T follicular helper cell (primary cell): ENCODE data around the gene KLK12.

Experiments
- DNase-seq: peaks from one replicate; pipeline ENCODE4 v3.0.0-alpha.2; 2020; ENCODE audit warnings: low read depth

The KLK12 gene

DNA sequence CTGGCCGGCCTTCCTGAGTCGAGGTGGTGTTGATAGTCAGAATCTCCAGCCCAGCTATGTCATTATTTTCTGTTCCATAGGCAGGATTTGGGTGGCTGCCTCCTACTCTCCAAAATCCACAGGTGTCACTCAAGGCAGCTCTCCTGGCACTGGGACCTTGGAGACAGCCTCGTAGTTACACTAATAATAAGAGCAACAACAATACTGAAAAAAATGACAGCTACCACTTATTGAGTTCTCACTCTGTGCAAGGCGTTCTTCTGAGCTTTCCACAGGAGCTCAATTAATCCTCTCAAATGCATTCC is 12.2 kb upstream of the KLK12 start:
- DNase-seq, result no peak

DNA sequence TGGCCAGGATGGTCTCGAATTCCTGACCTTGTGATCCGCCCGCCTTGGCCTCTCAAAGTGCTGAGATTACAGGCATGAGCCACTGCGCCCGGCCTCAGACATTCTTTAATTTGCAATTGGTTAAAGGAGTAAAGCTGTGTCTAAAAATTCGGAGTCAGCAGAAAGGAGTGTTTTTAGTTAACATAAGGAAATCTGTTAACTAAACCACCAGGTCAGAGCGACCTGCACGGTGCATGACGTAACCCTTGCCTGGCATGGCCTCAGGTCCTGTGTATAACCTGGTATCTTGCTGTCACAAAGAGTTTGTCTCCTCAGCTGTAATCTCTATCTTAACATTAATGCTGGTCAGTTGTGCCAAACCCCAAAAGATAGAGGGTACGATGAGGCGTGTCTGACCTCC is 9.5 kb upstream of the KLK12 start:
- no peak for DNase-seq

DNA sequence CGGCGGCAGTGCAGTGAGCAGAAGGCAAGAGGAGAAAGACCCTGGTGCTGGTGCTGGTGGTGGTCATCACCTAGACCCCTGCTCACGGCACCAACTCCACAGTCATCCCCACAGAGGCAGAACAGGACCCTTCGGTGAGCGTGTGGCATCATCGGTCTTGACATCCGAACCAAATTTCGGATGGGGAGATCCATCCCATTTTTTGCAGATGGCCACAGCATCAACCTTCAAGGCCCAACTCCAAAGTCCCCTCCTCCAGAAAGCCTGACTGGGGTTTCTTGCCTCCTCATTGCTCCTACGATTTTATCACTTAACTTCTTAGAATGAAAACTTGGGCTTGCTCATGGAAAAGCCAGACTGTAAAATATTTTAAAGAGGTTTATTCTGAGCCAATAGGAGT is 8.7 kb upstream of the KLK12 start:
- no peak for DNase-seq

DNA sequence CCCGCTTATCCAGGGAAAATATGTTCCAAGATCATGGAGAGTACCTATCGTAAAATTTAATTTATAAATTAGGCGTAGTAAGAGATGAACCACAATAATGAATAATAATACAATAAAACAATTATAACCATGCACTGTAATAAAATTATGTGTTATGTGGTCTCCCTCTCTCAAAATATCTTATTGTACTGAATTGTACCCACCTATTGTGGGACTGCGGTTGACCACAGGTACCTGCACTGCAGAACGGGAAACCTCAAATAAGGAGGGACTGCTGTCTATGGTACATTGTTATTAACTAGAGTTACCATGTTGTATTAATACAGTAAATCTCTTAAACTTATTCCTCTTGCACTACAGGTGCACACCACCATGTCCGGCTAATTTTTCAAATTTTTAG is 5.3 kb upstream of the KLK12 start:
- DNase-seq, result no peak

DNA sequence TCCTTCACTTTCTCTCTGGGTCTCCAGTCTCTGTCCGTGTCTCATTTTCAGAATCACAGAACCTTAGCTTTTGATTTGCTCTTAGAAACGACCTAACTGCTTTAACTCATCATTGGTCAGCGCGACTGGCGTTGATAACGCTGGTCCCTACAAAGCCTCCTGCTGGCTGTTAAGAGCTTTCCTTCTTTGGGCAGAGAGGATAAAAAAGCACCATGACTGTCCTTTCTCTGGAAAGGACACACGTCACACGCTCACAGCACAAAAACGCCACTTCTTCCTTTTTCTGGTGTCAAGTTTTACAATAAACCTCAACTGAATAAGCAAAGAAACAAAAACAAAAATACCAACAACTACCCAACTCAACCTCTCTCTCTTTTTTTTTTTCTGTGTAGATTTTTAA is 1.7 kb upstream of the KLK12 start:
- no peak for DNase-seq

DNA sequence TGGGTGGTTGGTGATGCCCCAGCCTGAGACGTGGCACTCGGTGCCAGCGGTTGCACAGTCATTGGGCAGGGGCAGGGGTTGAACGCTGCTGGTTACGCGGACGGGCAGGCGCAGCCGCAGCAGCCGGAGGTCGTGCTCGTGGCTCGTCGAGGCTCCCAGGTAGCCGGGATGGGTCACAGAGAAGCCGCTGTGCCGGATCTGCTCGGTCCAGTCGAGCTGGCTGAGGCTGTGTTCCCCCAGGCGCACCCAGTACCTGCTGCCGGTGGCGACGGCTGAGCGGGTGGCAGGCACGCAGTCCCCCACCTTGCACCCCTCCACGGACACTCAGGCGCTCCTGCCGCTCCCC is 2.9 kb downstream of the KLK12 start:
- no peak for DNase-seq

DNA sequence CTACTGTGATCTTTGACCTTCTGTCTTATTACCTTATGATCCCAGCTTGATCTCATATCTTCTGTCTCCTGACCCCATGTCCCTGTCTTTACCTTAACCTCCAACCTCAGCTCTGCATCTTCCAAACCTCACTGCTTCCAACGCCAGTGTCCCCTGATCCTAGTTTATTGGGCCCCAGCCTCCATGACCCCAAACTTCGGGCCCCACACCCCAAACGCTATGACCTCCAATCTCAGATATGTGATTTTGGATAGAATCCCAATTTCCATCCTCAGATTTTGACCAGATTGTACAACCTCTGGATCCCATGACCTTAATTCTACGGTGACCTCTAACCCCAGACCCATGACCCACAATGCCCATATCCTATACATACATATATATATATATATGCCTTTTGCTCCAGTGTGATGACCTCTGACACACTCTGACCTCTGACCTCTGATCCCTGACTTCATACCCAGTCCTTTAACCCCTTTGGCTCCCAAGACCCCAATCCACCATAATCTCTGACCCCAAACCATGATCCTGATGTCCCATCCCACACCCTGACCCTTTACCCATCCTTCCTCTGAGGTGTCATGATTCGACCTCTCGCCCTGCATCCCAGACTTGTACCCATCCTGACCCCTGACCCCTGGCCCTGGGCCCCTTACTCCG is 3.5 kb downstream of the KLK12 start:
- DNase-seq, result no peak

DNA sequence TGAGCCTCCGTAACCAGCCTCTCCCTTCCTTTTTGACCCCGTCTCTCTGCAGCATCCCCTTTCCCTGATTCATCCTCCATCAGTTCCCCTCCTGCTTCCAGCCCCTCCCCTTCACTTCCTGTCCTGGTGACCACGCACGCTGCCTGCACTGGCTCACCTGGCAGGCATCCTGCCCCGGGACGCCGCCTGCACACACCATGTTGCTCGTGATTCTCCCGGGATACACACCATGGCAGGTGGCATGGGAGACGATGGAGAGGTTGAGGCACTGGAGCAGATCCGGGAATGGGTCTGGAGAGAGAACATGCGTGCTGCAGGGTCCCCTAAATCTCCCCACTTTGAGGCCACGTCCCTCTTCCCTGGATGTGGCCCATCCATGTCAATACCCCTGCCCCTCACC is 4.2 kb downstream of the KLK12 start:
- no peak for DNase-seq

DNA sequence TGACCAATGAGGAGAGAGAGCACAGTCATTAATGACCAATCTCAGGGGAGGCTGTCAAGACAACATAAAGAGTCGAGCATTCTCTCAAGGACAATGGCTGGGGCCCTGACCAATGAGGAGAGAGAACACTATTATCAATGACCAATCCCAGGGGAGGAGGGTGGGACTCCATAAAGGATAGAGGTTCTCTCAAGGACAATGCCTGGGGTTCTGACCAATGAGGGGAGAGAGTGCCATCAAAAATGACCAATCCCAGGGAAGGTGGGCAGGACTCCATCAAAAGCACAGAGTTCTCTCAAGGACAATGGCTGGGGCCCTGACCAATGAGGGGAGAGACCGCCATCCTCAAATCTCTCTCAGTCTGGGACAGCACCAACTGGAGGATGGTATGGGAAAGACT is 5.1 kb downstream of the KLK12 start:
- DNase-seq, result no peak

DNA sequence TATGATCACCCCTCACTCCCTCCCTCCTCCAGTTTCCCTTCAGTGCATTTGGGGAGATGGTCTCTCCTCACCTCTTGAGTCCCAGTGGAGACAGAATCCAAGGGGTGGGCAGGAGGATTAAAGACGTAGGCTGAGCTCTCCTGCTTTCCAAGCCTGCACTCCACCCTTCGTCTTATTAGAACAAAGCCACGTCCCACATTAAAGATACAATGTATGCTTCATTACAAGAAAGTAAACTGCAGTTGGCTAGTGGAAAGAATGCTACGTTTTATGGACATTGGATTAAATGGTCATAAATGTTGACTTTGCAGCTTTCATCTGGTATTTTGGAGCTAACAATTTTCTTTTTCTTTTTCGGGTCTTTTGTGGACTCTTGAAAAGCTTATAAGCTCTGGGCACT is 6.9 kb downstream of the KLK12 start:
- no peak for DNase-seq

DNA sequence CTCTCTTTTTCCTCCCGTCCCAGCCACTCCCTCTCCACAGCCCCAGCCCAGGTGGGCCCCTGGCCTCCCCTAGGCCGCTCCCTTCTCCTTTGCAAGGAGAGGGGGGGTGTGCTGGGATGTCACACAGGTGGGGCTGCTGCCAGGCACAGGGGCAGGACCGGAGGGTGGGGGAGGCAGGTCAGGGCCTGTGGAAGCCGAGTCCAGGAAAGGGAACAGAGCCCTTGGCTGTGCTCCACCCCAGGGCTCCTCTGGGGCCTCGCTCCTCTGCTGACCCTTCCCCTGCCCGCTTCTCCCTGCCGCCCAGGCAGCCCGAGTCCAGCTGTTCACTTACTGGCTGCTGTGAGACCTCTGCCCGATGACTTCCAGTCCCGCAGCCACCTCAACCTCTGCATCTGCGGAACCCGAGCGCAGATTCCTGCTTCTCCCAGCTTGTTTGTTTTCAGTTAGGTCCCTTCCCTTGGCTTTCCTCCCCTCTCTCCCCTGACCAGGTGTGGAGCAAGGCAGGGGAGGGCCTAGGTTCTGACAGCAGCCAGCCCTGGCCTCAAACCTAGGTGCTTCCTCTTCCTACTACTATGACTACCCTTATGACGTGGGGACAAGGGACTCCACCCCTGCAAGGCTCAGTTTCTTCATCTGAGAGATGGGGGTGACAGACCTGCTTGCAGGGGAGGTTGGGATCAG is 7.5 kb downstream of the KLK12 start:
- no peak for DNase-seq

DNA sequence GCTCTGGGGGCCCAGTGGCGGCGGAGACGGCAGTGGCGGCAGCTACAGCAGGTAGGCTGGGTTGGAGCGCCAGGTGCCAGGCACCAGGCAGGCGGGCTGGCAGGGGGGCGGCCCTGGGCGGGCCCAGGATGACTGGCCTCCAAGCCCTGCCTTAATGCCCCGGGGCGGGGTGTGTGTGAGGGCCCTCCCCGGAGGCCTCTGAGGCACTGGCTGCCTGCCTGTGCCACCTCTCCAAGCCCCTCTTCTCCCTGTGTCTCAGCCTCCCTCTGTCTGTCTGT is 8.3 kb downstream of the KLK12 start, which contains the start of gene KLK11:
Gene KLK11, minus strand, starts transcription at position 63 of the 278 bp plus-strand sequence. CDS start 985 bp downstream, outside the sequence.
- no peak for DNase-seq

DNA sequence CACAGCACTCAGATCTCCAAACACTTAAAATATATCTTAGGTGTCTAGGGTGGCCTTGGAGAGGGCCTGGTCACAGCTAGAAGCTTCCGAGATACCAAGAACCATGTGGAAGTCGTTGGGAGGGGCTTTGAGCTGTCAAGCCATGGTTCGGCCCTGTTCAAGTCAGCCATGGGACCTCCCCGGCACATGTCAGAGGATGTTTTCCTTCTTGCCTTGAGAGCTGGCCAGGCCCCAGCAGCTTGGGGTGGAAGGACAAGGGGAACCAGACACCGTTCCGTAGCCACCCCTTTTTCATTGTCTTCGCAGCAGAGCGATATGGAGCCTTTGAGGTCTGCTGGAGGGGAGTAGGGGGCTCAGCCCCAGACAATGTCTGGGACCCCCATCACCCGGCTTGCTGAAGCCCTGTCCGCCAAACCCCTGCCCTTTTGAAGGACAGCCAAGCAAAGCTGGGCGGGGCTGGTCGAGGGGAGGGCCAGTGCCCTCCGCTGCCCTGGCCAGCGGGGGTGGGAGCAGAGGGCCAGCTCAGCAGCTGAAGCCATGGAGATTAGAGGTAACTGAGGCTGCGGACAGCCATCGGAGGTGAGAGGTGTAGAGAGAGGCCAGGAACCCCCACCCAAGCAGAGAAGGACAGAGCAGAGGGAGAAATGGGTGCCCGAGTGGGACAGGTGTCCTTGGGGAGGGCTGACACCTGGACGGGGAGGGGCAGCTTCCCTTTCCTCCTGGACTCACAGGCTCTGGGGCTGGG is 8.8 kb downstream of the KLK12 start:
- no peak for DNase-seq

DNA sequence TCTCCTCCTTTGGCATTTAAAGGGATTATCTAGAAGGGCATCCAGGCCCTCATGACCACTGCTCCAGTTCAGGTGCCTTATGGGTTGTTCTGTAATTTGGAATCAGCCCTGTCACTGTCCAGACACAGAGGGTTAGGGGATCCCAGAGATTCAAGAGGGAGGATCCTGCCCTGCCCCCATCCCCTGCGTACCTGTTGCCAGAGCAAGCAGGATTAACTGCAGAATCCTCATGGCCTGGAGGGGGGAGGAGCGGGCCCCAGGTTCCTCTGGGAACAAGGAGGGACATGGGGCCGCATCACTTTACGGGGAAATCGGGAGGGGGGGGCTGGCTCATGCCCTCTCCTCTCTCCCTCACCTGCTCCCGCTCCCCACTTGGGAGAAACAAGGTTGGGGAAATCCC is 9.4 kb downstream of the KLK12 start:
- DNase-seq, result no peak

DNA sequence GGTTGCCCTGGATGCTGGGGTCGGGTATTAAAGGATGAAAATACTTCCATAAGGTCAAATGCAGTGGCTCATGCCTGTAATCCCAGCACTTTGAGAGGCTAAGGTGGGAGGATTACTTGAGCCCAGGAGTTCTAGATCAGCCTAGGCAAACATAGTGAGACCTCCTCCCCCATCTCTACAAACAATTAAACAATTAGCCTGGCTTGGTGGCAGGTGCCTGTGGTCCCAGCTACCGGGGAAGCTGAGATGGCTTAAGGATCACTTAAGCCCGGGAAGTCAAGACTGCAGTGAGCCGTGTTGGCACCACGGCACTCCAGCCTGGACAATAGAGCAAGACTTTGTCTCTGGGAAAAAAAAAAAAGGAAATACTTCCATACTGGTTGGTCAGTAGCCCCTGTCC is 9.9 kb downstream of the KLK12 start:
- no peak for DNase-seq

DNA sequence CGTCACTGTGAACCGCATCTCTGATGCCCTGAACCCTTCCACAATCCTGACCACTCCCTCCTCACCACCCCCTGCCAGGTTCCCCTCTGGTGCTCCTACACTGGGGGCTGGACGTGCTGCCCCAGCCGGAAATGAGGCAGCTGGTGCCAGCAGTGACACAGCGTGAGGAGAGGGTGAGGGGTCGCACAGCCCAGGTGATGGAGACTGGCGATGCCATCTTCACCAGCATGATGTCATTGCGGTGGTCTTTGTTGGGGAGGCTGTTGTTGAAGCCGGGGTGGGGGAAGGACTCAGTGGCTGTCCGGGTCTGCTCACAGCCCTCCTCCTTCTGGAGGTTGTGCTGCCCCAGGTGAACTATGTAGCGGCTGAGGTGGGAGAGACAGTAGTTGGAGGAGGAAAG is 10.9 kb downstream of the KLK12 start:
- DNase-seq, result no peak

DNA sequence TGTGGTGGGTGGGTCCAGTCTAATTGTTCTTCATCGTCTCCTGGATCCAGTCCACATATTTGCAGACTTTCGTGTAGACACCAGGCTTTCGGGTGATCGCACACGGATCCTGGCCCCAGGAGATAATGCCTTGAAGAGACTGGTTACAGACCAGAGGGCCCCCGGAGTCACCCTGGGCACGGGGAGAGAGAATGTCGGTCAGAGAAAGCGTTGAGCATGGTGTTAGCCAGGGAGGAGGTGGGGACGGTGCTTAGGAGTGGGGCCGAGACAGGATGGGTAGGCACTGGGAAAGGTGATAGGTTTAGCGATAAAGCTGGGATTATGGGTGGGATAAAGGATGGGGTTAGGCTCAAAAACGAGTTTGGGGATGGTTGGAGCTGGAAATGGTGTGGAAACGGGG is 12.3 kb downstream of the KLK12 start:
- no peak for DNase-seq

DNA sequence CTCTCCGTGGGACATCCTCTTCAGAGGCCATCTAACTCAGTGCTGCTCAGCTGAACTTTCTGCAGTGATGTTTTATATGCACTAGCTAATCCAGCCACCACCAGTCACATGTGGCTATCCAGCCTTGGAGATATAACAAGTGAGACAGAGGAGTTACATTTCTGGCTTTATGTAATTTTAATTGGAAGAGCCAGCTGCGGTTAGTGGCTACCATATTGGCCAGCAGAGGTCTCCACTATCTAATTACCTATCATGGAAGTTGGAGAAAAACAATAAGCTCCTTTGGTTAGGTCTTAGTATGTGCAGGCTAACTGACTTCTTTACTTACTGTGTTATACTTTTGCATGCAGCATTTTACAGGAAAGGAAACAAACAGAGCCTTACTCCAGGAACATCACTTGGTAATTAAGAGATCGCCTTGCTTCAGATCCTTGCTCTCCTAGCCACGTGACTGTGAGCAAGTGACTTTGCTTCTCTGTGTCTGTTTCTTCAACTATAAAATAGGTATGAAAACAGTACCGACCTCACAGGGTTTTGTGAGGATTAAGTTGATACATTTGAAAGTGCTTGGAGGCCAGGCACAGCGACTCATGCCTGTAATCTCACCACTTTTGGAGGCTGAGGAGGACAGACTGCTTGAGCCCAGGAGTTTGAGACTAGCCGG is 13.7 kb downstream of the KLK12 start:
- DNase-seq, result no peak

DNA sequence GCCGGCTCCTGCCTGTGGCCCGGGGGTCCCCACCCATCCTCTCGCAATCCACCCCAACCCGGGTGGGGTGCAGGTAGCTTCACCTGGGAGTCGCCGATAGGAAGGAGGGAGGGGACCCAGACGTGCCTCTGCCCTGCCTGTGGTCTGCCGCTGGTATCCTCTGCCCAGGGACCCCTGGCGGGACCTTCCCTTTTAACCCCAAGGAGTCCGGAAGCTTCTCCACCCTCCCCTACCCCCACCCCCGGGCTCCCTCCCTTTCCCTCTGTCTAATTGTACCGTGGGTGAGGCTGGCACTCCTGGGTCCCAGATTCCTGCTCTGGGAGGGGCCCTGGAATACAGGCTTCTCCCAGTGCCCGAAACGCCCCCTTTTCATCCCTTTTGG is 15.3 kb downstream of the KLK12 start, which contains the start of gene KLK10:
Gene KLK10, minus strand, starts transcription at position 166 of the 382 bp plus-strand sequence. CDS start 579 bp downstream, outside the sequence.
- no peak for DNase-seq

DNA sequence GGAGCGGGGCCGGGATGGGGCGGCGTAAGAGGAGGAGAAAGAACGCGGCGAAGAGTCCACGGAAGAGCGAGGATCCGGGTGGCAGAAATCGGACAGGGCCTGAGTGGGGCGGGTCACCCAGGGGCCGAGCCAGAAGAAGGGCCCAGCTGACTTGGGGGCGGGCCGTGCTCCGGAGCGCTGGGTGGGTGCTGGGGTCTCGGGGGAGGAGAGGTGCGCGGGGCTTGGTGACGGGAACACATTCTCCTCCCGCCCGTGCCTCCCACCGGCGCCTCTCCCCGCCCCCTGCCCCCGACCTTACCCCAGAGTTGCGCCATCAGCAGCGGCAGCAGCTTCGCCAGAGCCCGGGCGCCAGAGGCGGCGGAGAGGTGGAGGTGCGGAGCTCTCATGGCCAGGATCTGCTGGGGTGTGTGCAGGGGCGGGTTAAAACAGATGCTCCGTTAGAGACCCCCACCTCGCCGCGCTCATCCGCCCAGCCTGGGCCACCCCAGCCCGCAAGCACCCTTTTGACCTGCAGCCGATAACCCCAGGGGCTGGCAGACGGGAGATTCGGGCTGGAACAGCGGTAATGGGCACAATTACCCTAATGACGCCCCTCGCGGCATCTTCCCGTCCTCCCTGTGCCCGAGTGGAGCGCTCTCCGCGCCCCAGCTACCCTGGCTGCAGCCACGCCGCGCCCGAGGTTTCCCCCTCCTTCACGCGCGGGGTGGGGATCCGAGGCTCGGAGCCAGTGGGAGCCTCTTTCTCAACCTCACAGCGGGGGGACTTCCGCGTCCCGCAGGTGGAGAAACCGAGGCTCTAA is 15.9 kb downstream of the KLK12 start:
- no peak for DNase-seq

DNA sequence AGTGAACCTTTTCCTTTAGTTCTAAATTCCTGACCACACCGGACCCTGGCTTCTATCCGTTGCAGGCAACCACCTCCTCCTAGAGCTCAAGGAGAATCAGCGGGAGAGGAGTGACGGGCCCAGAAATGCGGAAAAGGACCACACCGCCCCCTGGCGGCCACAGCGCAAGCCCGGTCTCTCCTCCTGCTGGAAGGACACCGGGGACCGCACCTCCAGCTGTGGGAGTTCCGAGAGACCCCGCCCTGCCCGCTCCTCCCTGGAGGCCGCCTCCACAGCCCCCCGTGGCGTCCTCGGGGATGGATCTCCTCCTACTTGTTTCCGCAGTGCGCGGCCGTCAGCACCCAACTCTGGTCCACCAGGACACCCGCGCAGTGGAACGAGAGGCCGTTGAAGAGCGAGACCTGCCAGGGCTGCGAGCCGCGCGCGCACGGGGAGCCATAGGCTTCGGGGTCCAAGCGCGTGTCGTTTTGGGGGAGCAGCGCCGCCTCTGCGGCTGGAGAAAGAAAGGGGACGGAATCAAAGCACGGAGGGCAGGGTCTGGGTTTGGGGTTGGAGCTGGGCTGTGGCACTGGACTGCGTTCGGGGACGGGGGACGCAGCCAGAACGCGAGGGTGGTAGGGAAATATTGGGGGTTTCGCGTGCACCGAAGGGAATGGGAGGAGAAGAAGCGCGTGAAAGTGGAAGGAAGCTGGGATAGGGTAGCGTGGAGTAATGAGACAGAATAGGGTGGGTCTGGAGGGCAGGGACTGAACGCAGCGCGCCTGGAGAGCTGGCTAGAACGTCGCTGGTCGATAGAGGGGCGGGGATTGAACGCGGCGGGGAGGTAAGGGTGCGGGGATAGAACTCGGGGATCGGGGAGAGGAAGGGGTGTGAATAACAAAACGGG is 17.8 kb downstream of the KLK12 start:
- no peak for DNase-seq
